COR-L47 (cell line): ENCODE measurements around the gene EIF4E2.

Experiments used
- DNase-seq: peaks from one replicate; lab custom pipeline; 2025; lab: John Stamatoyannopoulos, UW

Gene EIF4E2

DNA sequence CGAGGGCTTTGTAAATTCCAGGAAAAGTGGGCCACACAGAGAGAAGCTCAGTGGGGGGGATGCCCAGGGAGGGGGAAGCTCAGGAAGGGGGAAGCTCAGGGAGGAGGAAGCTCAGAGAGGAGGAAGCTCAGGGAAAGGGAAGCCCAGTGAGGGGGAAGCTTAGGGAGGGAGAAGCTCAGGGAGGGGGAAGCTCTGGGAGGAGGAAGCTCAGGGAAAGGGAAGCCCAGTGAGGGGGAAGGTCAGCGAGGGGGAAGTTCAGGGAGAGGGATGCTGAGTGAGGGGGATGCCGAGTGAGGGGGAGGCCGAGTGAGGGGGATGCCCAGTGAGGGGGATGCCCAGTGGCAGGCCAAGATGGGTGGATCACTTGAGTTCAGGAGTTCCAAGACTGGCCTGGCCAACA is 11.8 kb upstream of the EIF4E2 start:
- DNase-seq, result no peak

DNA sequence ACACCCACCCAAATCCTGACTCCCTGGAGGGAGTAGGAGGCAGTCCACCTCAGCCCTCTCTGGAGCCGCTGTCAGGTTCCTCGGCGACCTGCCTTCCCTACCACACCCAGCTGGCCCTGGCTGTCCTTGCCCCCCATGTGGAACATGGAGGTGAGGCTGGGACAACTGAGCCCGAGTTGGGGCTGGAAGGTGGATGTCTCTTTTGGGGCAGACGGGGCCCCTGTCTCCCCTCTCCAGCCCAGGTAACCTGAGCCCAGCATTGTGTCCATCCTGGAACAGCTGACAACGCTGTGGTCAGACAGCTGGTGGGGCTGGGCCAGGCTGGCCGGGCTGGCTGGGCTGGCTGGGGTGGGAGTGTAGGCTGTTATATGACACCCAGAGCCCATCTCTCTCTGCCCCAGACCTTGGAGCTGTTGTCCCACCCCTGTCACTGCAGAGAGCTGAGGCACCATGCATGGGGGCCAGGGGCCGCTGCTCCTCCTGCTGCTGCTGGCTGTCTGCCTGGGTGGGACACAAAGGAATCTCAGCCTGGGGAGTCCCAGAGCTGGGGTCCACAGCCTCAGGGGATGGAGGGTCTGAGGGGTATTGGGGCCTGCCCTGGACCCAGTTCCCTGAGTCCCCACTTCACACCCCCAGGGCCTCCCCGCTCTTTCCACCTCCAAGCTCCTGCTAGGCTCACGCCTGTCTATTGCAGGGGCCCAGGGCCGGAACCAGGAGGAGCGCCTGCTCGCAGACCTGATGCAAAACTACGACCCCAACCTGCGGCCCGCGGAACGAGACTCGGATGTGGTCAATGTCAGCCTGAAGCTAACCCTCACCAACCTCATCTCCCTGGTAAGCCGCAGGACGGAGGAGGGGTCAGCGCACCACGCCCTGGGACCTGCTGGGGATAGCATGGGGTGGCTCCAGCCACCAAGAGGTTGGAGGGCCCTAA is 10.9 kb upstream of the EIF4E2 start, which contains the start of gene CHRNG:
Gene CHRNG, plus strand, starts transcription at position 395 of the 934 bp plus-strand sequence. Its CDS starts 56 bp downstream, at position 451.
- no peak for DNase-seq

DNA sequence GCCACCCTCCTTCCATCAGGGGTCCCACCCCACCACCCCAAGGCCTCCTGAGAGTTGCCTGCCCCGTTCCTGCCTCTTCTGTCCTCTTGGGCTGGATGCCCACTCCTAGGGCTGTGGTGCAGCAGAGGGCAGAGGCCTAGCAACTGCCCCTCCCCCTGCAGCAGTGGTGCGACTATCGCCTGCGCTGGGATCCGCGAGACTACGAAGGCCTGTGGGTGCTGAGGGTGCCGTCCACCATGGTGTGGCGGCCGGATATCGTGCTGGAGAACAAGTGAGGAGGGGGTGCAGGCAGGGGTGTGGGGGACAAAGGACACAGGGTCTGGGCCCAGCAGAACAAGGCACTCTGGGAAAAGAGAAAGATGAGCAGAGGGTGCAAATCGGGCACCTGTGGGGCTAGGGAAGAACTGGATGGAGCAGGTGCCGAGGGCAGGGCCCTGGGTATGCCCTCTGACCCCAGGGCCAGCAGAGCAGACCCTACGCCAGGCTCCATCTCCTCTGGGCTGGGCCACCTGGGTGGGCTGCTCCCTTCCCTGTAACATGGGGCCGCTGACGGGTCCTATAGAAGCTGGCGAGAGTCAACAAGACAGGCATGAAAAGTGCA is 9.9 kb upstream of the EIF4E2 start:
- DNase-seq, result no peak

DNA sequence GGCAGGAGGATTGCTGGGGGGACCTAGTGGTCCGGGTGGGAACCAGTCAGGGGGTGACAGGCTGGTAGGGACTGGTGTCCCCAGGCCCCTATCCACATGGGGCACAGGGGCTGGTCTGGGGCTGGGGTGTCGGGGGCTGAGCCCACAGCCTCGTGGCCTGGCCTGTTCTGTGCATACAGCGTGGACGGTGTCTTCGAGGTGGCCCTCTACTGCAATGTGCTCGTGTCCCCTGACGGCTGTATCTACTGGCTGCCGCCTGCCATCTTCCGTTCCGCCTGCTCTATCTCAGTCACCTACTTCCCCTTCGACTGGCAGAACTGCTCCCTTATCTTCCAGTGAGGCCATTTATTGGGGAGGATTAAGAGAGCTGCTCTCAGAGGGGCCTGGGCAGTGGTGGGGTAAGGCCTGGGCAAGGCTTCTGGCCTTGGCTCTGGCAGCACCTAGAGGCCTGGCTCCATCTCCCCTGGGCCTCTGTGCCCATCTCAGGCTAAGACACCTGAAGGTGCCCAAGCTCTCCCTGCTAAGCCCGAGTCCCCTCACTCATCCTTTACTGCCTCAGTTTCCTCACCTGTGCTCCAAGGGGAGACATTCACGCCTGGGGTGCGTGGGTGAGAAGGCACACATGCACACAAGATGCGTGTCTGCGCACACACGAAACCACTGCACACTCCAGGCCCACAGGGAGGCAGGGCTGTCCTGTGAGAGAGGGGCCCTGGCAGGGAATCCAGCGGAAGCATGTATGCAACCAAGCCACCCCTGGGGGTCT is 9.1 kb upstream of the EIF4E2 start:
- no peak for DNase-seq

DNA sequence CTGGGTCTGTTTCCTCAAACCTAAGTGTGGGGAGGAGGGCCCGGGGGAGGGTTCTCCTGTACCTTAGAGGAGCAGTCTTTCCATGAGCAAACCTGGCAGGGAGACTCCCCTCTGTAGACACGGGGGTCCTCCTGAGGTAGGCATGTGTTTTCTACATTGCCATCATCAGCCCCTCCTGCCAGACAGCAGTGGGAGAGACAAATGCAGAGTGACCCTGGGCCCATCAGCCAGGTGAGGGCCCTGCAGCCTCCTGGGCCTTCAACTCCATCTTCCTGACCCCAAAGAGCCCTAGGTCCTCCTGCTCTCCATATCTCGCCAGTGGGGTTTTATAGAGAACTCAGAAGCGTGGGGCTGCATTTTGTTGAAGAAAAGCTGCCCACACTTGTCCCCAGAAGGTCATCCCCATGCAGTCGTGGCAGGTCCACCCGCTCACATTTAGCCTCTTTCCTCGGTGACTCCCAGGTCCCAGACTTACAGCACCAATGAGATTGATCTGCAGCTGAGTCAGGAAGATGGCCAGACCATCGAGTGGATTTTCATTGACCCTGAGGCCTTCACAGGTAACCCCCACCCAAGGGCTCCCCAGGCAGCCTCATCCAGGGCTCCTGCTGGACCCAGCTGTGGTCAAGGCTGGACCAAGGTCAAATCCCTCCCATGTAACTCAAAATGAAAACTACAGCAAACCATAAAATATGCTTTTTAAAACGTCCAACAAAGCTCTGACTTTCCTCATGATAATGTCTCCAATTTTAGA is 8.4 kb upstream of the EIF4E2 start:
- DNase-seq, result no peak

DNA sequence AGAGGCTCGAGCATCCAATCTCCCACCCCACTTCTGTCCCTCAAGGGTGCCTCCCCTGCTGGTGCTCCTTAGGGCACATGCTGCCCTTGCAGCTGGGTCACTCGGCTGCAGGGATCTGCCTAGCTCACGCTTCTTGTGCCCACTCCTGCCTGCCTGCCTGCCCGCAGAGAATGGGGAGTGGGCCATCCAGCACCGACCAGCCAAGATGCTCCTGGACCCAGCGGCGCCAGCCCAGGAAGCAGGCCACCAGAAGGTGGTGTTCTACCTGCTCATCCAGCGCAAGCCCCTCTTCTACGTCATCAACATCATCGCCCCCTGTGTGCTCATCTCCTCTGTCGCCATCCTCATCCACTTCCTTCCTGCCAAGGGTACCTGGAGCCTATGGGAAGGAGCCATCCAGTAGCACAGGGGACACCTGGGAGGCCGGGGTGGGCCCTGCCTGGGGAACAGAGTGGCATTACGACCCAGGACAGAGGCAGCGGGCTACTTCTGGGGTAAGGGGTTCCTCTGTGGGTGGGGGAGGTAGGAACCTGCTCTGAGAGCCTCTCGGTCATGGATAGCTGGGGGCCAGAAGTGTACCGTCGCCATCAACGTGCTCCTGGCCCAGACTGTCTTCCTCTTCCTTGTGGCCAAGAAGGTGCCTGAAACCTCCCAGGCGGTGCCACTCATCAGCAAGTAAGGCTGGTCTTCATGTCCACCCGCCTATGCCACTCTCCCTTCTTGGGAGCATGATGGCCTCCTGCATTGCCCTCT is 7.6 kb upstream of the EIF4E2 start:
- no peak for DNase-seq

DNA sequence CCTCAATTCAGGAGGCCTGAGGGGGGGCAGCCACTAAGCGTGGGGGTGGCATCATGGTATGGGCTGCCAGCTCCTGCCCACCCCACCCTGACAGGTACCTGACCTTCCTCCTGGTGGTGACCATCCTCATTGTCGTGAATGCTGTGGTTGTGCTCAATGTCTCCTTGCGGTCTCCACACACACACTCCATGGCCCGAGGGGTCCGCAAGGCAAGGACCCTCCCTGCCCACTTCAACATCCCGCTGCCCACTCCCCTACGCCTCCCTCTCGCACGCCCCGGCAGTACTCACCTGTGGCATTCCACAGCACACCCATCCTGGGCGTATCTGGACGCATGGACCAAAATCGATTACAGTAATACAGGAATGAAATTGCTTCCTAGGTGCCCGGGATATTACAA is 7.0 kb upstream of the EIF4E2 start:
- DNase-seq, result no peak

DNA sequence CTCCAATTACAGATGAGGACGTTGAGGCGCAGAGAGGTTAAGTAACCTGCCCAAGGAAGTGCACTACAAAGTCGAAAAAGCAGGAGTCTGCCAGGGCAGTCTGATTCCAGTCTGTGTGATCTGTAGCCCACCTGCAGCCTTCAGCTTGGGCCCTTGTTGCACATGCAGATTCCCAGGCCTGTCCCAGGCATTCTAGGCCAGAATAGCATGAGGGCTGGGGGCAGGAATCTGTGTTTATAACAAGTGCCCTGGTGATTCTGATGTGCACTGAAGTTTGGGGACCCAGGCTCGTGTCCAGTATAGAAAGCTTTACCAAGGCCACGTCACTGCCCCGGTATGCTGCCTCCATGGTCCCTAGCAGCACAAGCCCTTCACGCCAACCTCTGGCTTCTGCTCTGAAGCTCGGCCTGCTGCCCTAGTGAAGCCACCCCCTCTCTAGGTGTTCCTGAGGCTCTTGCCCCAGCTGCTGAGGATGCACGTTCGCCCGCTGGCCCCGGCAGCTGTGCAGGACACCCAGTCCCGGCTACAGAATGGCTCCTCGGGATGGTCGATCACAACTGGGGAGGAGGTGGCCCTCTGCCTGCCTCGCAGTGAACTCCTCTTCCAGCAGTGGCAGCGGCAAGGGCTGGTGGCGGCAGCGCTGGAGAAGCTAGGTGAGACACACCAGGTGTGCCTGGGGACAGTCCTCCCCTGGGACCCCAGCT is 6.4 kb upstream of the EIF4E2 start:
- DNase-seq, result no peak

DNA sequence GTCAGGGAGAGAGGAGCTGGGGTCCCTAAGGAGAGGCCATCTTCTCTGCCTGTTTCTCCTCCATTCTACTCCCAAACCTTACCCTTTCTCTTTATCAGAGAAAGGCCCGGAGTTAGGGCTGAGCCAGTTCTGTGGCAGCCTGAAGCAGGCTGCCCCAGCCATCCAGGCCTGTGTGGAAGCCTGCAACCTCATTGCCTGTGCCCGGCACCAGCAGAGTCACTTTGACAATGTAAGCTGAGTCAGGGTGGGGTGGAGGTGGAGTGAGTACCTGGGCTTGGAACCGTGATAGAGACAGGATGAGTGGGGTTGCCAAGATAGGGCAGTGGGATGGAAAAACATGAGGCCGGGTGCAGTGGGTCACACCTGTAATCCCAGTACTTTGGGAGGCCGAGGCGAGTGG is 5.8 kb upstream of the EIF4E2 start:
- DNase-seq, result no peak

DNA sequence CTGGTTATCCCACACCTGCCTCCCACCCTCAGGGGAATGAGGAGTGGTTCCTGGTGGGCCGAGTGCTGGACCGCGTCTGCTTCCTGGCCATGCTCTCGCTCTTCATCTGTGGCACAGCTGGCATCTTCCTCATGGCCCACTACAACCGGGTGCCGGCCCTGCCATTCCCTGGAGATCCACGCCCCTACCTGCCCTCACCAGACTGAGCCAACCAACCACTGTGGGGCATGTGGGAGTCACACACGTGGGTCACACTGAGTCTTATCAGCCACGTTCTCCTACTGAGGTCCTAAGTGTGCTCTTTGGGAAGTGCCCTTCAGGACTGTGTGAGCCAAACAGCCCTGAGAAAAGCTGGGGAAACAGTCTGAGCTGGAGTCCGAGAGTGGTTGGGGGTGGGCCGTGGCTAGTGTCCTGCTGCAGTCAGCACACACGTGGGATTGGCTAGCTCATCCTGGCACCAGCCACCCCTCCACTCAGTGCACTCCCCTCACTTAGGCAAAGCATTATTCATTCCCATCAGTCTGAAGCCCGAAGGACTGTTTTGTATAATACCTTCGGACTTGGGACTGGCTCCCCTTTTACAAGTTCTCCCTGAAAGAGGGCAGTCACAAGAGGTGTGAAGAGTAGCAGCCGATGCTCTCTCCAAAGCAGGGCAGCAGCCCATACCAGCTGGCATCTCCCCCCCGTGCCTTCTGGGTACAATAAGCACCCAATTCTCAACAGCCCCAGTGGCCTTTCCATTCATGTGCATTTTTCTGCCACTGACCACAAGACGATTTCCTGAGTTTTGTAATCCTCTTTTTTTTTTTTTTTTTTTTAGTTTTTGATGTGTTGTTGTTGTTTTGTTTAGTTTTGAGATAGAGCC is 4.7 kb upstream of the EIF4E2 start:
- no peak for DNase-seq

DNA sequence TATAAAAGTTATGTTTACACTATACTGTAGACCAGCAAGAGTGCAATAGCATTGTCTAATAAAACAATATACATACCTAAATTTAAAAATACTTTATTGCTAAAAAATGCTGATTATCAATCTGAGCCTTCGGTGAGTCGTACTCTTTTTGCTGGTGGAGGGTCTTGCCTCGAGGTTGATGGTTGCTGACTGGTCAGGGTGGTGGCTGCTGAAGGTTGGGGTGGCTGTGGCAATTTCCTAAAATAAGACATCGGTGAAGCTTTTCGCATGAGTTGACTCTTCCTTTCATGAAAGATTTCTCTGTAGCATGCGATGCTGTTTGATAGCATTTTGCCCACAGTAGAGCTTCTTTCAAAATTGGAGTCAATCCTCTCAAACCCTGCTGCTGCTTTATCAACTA is 2.5 kb upstream of the EIF4E2 start:
- no peak for DNase-seq

DNA sequence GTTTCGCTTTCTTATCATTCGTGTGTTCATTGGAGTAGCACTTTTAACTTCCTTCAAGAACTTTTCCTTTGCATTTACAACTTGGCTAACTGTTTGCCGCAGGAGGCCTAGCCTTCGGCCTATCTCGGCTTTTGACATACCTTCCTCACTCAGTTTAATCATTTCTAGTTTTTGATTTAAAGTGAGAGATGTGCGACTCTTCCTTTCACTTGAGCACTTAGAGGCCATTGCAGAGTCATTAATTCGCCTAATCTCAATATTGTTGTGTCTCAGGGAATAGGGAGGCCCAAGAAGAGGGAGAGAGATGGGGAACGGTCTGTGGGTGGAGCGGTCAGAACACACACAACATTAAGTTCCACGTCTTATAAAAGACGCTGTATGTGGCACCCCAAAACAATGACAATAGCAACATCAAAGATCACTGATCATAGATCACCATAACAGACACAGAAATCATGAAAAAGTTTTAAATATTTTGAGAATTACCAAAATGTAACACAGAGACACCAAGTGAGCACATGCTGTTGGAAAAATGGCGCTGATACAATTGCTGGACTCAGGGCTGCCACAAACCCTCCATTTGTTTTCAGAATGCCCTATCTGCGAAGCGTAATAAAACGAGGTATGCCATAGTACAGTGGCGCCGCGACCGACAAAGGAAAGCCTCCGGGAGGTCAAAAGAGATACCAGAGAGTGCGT is 685 bp upstream of the EIF4E2 start:
- no peak for DNase-seq

DNA sequence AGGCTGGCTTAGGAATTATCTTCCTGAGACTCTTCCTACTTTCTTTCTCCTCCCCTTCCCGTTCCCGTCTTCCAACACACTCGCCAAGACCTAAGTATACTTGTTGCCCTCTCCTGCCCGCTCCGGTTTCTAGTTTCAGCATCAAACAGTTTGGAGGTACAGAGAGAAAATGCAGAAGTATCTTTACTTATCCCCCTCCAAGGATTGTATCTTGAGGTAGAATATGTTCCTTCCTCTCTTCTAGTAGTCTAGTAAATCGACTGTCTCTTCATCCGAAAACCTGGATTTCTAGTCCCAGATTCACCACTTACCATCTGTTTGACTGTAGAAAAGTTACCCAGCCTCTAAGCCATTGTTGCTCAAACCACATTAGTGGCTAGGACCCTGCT is 755 bp downstream of the EIF4E2 start:
- DNase-seq, result no peak

DNA sequence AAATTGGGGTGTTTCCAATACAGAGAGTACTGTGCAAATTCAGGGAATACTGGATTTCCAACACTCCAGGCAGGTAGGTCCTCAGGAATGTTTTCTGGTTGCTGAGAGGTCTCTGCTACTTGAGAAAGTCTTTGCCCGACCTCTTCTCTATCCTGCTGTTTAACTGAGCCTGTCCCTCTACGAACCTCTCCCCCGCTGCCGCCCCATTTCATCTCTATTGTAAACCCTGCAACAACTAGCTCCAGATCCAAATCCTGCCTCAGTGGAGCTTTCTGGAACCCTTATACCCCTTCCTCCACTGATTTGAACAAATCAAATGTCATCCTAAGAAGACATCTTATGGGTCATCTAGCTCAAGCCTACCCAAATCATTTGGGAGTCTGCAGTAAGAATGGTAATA is 1.3 kb downstream of the EIF4E2 start:
- no peak for DNase-seq

DNA sequence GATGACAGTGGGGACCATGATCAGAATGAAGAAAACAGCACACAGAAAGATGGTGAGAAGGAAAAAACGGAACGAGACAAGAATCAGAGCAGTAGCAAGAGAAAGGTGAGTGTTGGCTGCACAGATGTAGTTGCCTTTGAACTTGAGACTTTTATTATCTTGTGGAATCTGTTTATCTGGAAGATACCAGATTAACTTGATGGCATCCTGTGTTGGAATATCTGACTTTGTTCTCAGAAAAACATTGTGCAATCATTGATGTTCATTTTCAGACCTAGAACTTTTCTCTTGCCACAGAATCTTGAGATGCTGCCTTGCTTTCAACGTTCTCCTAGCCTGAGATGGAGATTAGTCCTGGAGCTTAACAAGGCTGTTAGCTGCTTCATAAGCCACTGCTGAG is 5.9 kb downstream of the EIF4E2 start:
- DNase-seq, result no peak

DNA sequence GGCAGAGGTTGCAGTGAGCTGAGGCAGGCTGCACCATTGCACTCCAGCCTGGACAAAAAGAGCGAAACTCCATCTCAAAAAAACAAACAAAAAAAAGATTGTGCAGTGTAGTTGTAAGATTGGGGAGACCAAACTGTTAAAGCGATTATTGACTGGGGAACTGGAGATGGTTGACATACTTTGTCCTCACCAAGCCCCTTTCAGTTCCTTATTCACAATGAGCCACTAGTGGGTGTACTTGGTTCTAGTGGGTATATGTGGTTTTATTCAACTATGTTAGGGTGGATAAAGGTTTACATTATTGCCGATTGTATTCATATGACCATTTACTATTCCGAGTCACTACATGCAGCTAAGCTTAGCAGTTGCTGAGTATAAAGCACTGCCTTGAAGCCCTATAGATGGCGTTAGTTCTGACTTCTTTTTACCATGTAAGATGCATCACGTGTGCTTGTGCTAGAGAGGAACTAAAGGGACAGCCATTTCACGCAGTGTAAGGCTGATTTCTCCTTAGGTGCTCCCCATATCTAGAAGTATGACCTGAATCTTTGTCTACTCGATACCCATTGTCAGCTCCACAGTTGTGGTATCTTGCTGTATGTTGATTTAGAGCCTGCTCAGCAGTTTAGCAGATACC is 12.1 kb downstream of the EIF4E2 start:
- DNase-seq, result no peak

DNA sequence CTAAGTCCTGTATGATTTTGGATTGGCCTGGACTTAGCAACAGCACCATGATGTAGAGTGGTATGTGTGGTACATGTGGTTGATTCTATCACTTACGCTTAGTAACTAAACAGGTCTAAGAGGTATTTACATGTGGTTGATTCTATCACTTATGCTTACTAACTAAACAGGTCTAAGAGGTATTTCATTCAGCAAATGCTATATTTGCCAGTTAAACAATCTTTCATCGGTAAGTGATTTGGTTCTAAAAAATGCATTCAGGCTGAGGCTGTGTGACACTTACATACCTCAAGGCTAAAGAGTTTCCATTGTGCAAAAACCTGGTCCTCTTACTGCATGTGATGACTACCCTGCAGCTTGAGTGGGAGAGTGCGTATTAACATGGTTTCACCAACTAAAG is 13.1 kb downstream of the EIF4E2 start:
- no peak for DNase-seq

DNA sequence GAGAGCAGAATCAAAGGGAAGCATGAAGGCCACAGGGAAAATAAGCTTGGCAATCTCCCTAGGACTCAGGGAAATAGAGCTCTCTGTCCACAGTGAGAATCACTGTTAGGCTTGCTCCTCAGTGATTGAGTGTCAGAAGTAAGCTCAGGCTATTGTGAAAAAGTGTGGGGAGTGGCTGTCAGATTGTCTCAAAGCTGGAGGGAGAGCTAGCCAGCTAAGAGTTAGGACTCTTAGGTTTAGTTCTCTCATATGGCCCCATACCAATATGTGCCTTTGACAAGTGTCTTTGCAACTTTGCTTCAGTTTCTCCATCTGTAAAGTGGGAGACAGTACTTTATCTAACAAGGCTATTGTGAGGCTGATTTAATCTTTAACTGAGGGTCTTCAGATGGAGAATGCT is 17.2 kb downstream of the EIF4E2 start:
- no peak for DNase-seq

DNA sequence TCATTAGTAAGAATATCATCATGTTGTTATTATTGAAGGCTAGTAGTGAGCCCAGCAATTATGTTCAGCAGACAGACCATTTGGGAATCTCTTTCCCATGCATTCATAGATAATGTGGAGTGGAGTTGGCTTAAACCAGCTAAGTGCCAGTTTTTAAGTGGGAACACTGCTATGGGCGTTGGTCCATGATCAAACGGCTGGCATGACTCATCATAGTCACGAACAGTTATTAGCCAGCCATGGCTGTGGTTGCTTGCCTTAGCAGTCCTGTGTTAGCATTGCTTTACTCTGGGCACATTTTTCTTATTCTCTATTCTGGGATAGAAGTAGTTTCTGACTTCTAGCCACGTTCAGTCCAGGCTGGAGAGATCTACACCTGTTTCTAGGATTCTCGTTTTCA is 17.7 kb downstream of the EIF4E2 start:
- no peak for DNase-seq
